ENCODE results near the gene ANKRD33. TPM values are rescaled to one million over a fixed set of nuclear protein-coding genes. Genes with fewer than 3 reads are reported as not detected.
A peak's percentile ranks its signal among the peaks of the same experiment; 100 is the strongest.

Gene ANKRD33
- total and polyA plus RNA-seq, 2 of the 4 experiments (the other 2 are of a cell fraction) = under 0.01 to 0.03 TPM

GRCh38 chr12:51855586-51856428, 32.1 kb upstream of the ANKRD33 start:
- H2BK20ac ChIP-seq (ENCODE audit: low read depth, low read length) = peak overlapping the region; percentile 57; the same call in 1 of the 2 replicates
- DNase-seq (peak; percentile 21), ATAC-seq (ENCODE audit: low read depth) (peak; percentile 97)
- no peak overlapping the region for H3K56ac ChIP-seq (ENCODE audit: extremely low read depth, insufficient read depth, low read length)
- H3K4me2 ChIP-seq (ENCODE audit: low read depth, low read length) = peak overlapping the region; percentile 59
- ChIA-PET CTCF (interaction anchor here (0.6 to 1.2 kb wide), 3 partner anchors 19 to 479 kb away, joined by 3 read pairs; no protein-coding TSS in a partner anchor), POLR2A (ENCODE audit: unreplicated experiment) (interaction anchor here (0.7 kb wide), 1 partner anchor 227 kb away, joined by 9 read pairs; no protein-coding TSS in a partner anchor)
- H3K4me3 ChIP-seq (ENCODE audit: insufficient read depth, low read depth, low read length) = peak overlapping the region; percentile 29; the same call in 1 of the 2 replicates
- H4K20me1 ChIP-seq (ENCODE audit: insufficient read depth, low read length) = no peaks in the 10 kb centered on the region
- H4K8ac ChIP-seq (ENCODE audit: low read depth in 2 of 2, low read length in 2 of 2) = peak overlapping the region; percentile 82 to 83; a peak in 2 of 4 replicates
- peak overlapping the region; percentile 68 for H4K91ac ChIP-seq (ENCODE audit: insufficient read depth, low read depth, low read length)
- H3K4ac ChIP-seq (ENCODE audit: low read depth, low read length) = peak overlapping the region; percentile 82
- H3K27me3 ChIP-seq (ENCODE audit: control insufficient read depth, insufficient read depth, low read length) = peaks cover 12% of the 10 kb centered on the region
- no peak overlapping the region for H2AK5ac ChIP-seq (ENCODE audit: low read depth, low read length)
- 0 out of 2 replicates have a peak overlapping the region, but pooled peaks have one; percentile 11 for H3K9ac ChIP-seq (ENCODE audit: low read depth, low read length)
- peak overlapping the region; percentile 66 for H2BK120ac ChIP-seq (ENCODE audit: low read depth, low read length)
- H2BK5ac ChIP-seq (ENCODE audit: low read depth, low read length, poor library complexity, severe bottlenecking) = no peak overlapping the region
- 0 out of 2 replicates have a peak overlapping the region, but pooled peaks have one; percentile 8 for H3K18ac ChIP-seq (ENCODE audit: low read depth, low read length)
- peak overlapping the region; percentile 38 for H3K27ac ChIP-seq (ENCODE audit: insufficient read depth, low read length)
- peak overlapping the region; percentile 10; the same call in 1 of the 3 replicates for H2BK15ac ChIP-seq (ENCODE audit: low read depth, low read length)
- peak overlapping the region; percentile 69 for H2AK9ac ChIP-seq (replicated peaks; ENCODE audit: low read depth, low read length, poor library complexity)
- H2AFZ ChIP-seq (replicated peaks; ENCODE audit: low read length, poor library complexity) = peak overlapping the region; percentile 95
- H3K14ac ChIP-seq (replicated peaks; ENCODE audit: low read depth, low read length) = peak overlapping the region; percentile 39; the same call in 1 of the 2 replicates
- dilution Hi-C loops (cut with HindIII; ENCODE audit: low sequenced_read_pairs, unreplicated experiment) = loop anchor here (25.0 kb wide), 1 partner anchor 106 kb away; the partner anchor contains the start of gene ACVR1B
- H3K4me1 ChIP-seq (ENCODE audit: control insufficient read depth, insufficient read depth, low read length) = no peaks in the 10 kb centered on the region; the same call in 1 of the 2 replicates
- no peaks in the 10 kb centered on the region for H3K36me3 ChIP-seq (ENCODE audit: control insufficient read depth, insufficient read depth, low read length)
- 18% methylated on average over 2 of the region's 21 CpGs; no CpG with 5 or more reads in 1 of the 2 experiments for WGBS, 2 experiments (ENCODE audit: extremely low coverage in 2 of 2, insufficient read length in 1 of 2)
- no peaks in the 10 kb centered on the region for H3K79me1 ChIP-seq (ENCODE audit: low read depth in 1 of 2, low read length in 2 of 2)
- H3K23ac ChIP-seq (ENCODE audit: low read depth, low read length) = peak overlapping the region; percentile 13; the same call in 1 of the 2 replicates
- H4K5ac ChIP-seq (ENCODE audit: low read depth, low read length) = peak overlapping the region; percentile 62; the same call in 1 of the 2 replicates
- no peaks in the 10 kb centered on the region for H3K9me1 ChIP-seq (ENCODE audit: insufficient read depth, low read length)
- intact Hi-C loops (cut with micrococcal nuclease) = no loop called here
- no TSS peak for BruUV-seq (replicated peaks)
- in situ Hi-C loops (cut with MboI; ENCODE audit: low sequenced_read_pairs) = no loop called here
- no peaks in the 10 kb centered on the region for H3K9me3 ChIP-seq (ENCODE audit: control insufficient read depth, insufficient read depth, low read length)
- TF ChIP-seq BHLHE40 (IDR thresholded peaks at IDR 0.05; ENCODE audit: low read depth, low read length) (no peak), CHD1 (IDR thresholded peaks at IDR 0.05; ENCODE audit: low read depth, low read length) (no peak), FOS (IDR thresholded peaks at IDR 0.05; ENCODE audit: low read depth, low read length) (no peak), MAZ (IDR thresholded peaks at IDR 0.05; ENCODE audit: borderline replicate concordance, low read depth, low read length) (no peak), POLR2A (IDR thresholded peaks at IDR 0.05; ENCODE audit: low read depth, low read length) (no peak), RAD21 (IDR thresholded peaks at IDR 0.05; ENCODE audit: low read length) (no peak), NFE2L2 (IDR thresholded peaks at IDR 0.05; ENCODE audit: low read depth, low read length) (no peak), RCOR1 (IDR thresholded peaks at IDR 0.05; ENCODE audit: insufficient replicate concordance, low read length) (no peak), USF2 (IDR thresholded peaks at IDR 0.05; ENCODE audit: low read depth, low read length) (no peak), ELK1 (IDR thresholded peaks at IDR 0.05; ENCODE audit: borderline replicate concordance, low read depth, low read length) (no peak), CEBPB (IDR thresholded peaks at IDR 0.05; ENCODE audit: low read depth, low read length) (no peak), CTCF (conservative IDR thresholded peaks at IDR 0.05; ENCODE audit: low read depth, low read length) (no peak), RFX5 (IDR thresholded peaks at IDR 0.05; ENCODE audit: low read depth, low read length) (no peak)

All from IMR-90 (cell line).